H1 (cell line): Measurements from ENCODE around the gene MLKL. TPM values are rescaled to one million over a fixed set of nuclear protein-coding genes. Genes with fewer than 3 reads are reported as not detected.

Experiments
- CTCF ChIA-PET: fragments of 300-600 bp; sonication (Branson Sonifier 250); formaldehyde crosslinking; loops from one replicate; lab custom pipeline; 2021; ENCODE audit not compliant: partially characterized antibody; lab: Charles Lee
- POLR2A ChIA-PET: fragments of 300-600 bp; sonication (Branson Sonifier 250); formaldehyde crosslinking; loops from one replicate; lab custom pipeline; 2021; ENCODE audit warnings: inconsistent platforms; ENCODE audit not compliant: partially characterized antibody; lab: Charles Lee
- DNase-seq, 2 experiments: peaks; one replicate each; pipeline versions ENCODE4 v3.0.0 to v3.0.0-alpha.2; 2010 to 2022; ENCODE audit warnings: low spot score in 2 of 2, low read depth in 1 of 2, mixed read lengths in 1 of 2
- FAIRE-seq: peaks from 2 replicates; lab custom pipeline; 2011; peaks lifted over from hg19 to GRCh38; lab: Jason Lieb, UNC
- H2AFZ ChIP-seq: 2 replicates; pipeline ENCODE4 v1.8.1; 2012; ENCODE audit warnings: low read length, inconsistent platforms
- H2AK5ac ChIP-seq: 2 replicates; pipeline ENCODE4 v1.6.1; 2013; ENCODE audit warnings: low read depth, low read length
- H2BK120ac ChIP-seq: replicated peaks from 2 replicates; pipeline ENCODE3; 2013; ENCODE audit warnings: low read depth, low read length, inconsistent platforms
- H2BK12ac ChIP-seq: 2 replicates; pipeline ENCODE4 v1.6.1; 2013; ENCODE audit warnings: low read depth, low read length
- H2BK15ac ChIP-seq: 2 replicates; pipeline ENCODE4 v1.6.1; 2013; ENCODE audit warnings: low read length
- H2BK20ac ChIP-seq: 2 replicates; pipeline ENCODE4 v1.6.1; 2013; ENCODE audit warnings: low read length
- H2BK5ac ChIP-seq: 2 replicates; pipeline ENCODE4 v1.6.1; 2013; ENCODE audit warnings: low read depth, low read length
- H3K14ac ChIP-seq: 2 replicates; pipeline ENCODE4 v1.6.1; 2013; ENCODE audit warnings: inconsistent platforms; ENCODE audit not compliant: insufficient read length
- H3K18ac ChIP-seq: 2 replicates; pipeline ENCODE4 v1.6.1; 2013; ENCODE audit warnings: low read length; ENCODE audit errors: extremely low read depth
- H3K23ac ChIP-seq: 2 replicates; pipeline ENCODE4 v1.6.1; 2013; ENCODE audit warnings: inconsistent platforms; ENCODE audit not compliant: insufficient read length
- H3K23me2 ChIP-seq: 2 replicates; pipeline ENCODE4 v1.6.1; 2013; ENCODE audit warnings: low read depth, low read length
- H3K27ac ChIP-seq: 2 replicates; pipeline ENCODE4 v1.6.1; 2011; ENCODE audit warnings: low read depth, low read length, inconsistent platforms
- H3K27me3 ChIP-seq, 4 experiments: replicated peaks in 1 of 4; 1 replicate in 1 of 4; 2 replicates in 3 of 4; pipeline versions ENCODE4 v1.6.1 to v1.8.1; 2011 to 2013; ENCODE audit warnings: low read length in 3 of 4, mild to moderate bottlenecking in 3 of 4, inconsistent platforms in 2 of 4, mixed read lengths in 2 of 4, moderate library complexity in 1 of 4; ENCODE audit not compliant: control insufficient read depth in 3 of 4, insufficient read depth in 3 of 4; ENCODE audit errors: extremely low read depth in 1 of 4
- H3K36me3 ChIP-seq, 4 experiments: 2 replicates each; pipeline versions ENCODE4 v1.6.1 to v1.8.1; 2011 to 2013; ENCODE audit warnings: mild to moderate bottlenecking in 4 of 4, low read length in 3 of 4, moderate library complexity in 2 of 4, control low read depth in 1 of 4, inconsistent platforms in 1 of 4; ENCODE audit not compliant: insufficient read depth in 4 of 4, control insufficient read depth in 2 of 4
- H3K4ac ChIP-seq: replicated peaks from 2 replicates; pipeline ENCODE3; 2013; ENCODE audit warnings: low read length, low read depth, mixed read lengths, inconsistent platforms; ENCODE audit not compliant: insufficient read length
- H3K4me1 ChIP-seq, 4 experiments: replicated peaks in 1 of 4; 1 replicate in 1 of 4; 2 replicates in 3 of 4; pipeline versions ENCODE4 v1.6.1 to v1.8.1; 2011 to 2013; ENCODE audit warnings: low read length in 3 of 4, inconsistent platforms in 2 of 4, mixed read lengths in 1 of 4; ENCODE audit not compliant: insufficient read depth in 4 of 4, control insufficient read depth in 3 of 4
- H3K4me2 ChIP-seq, 2 experiments: 2 replicates each; pipeline versions ENCODE4 v1.6.1 to v1.8.1; 2011 to 2013; ENCODE audit warnings: low read depth in 2 of 2, low read length in 2 of 2, control low read depth in 1 of 2, inconsistent platforms in 1 of 2, mild to moderate bottlenecking in 1 of 2; ENCODE audit not compliant: insufficient read depth in 1 of 2
- H3K4me3 ChIP-seq, 4 experiments: fragments of 200-600, 300-600 bp in 1 of 4; sonication (generic), shearing (Covaris generic), sonication (Bioruptor Twin) in 1 of 4; 2 replicates each; pipeline versions ENCODE4 v1.5.1 to v1.8.1; 2011 to 2016; ENCODE audit warnings: low read length in 4 of 4, low read depth in 3 of 4, control low read depth in 2 of 4, inconsistent platforms in 2 of 4, mild to moderate bottlenecking in 2 of 4, mixed read lengths in 1 of 4, moderate library complexity in 1 of 4; ENCODE audit not compliant: insufficient read depth in 2 of 4; ENCODE audit errors: extremely low read depth in 1 of 4
- H3K56ac ChIP-seq: replicated peaks from 2 replicates; pipeline ENCODE3; 2013; ENCODE audit warnings: low read depth, mild to moderate bottlenecking, mixed read lengths, low read length, inconsistent platforms; ENCODE audit not compliant: insufficient read length
- H3K79me1 ChIP-seq: 2 replicates; pipeline ENCODE4 v1.6.1; 2013; ENCODE audit warnings: low read depth, low read length, control low read depth
- H3K79me2 ChIP-seq, 2 experiments: 2 replicates each; pipeline versions ENCODE4 v1.6.1 to v1.8.1; 2012 to 2013; ENCODE audit warnings: low read length in 2 of 2, mild to moderate bottlenecking in 2 of 2, inconsistent platforms in 1 of 2; ENCODE audit not compliant: insufficient read depth in 2 of 2, control insufficient read depth in 1 of 2
- H3K9ac ChIP-seq, 4 experiments: replicated peaks in 1 of 4; 1 replicate in 1 of 4; 2 replicates in 3 of 4; pipeline versions ENCODE4 v1.6.1 to v1.8.1; 2011 to 2013; ENCODE audit warnings: low read depth in 3 of 4, low read length in 3 of 4, control low read depth in 2 of 4, mild to moderate bottlenecking in 2 of 4, moderate library complexity in 2 of 4, inconsistent platforms in 1 of 4; ENCODE audit errors: extremely low read depth in 1 of 4
- H3K9me3 ChIP-seq, 2 experiments: 2 replicates each; pipeline versions ENCODE4 v1.6.1 to v1.8.1; 2012 to 2013; ENCODE audit warnings: mild to moderate bottlenecking in 2 of 2, moderate library complexity in 2 of 2, control low read depth in 1 of 2, inconsistent platforms in 1 of 2, low read depth in 1 of 2, low read length in 1 of 2, mixed read lengths in 1 of 2; ENCODE audit not compliant: insufficient read depth in 2 of 2
- H4K20me1 ChIP-seq, 2 experiments: replicated peaks in 1 of 2; 2 replicates each; pipeline versions ENCODE3 to v1.8.1; 2011 to 2013; ENCODE audit warnings: inconsistent platforms in 2 of 2, low read length in 2 of 2, mild to moderate bottlenecking in 1 of 2; ENCODE audit not compliant: insufficient read depth in 2 of 2, control insufficient read depth in 1 of 2
- H4K5ac ChIP-seq: 2 replicates; pipeline ENCODE4 v1.6.1; 2013; ENCODE audit warnings: low read length, low read depth, mixed read lengths, inconsistent platforms; ENCODE audit not compliant: insufficient read length
- H4K8ac ChIP-seq: 2 replicates; pipeline ENCODE4 v1.8.0; 2013; ENCODE audit warnings: mild to moderate bottlenecking, moderate library complexity, low read length, inconsistent platforms; ENCODE audit not compliant: insufficient read depth; ENCODE audit errors: extremely low read depth
- H4K91ac ChIP-seq: replicated peaks from 2 replicates; pipeline ENCODE3; 2013; ENCODE audit warnings: low read length, mixed read lengths, inconsistent platforms; ENCODE audit not compliant: insufficient read length
- CTBP2 ChIP-seq: IDR thresholded peaks from 2 replicates; pipeline ENCODE4 v1.7.0; 2011; ENCODE audit warnings: borderline replicate concordance, mild to moderate bottlenecking, moderate library complexity, mixed read lengths, low read length; ENCODE audit not compliant: insufficient read depth, insufficient read length
- WGBS, 2 experiments: shearing (Covaris generic) in 1 of 2; methylation state at CpG; one replicate each; pipeline versions ENCODE4 v1.1.6 to v1.1.7; 2013 to 2015; ENCODE audit warnings: low lambda C conversion rate in 2 of 2, mixed read lengths in 2 of 2, inconsistent platforms in 1 of 2, low coverage in 1 of 2, missing lambda C conversion rate in 1 of 2; ENCODE audit not compliant: insufficient replicate concordance in 2 of 2, insufficient coverage in 1 of 2, insufficient read length in 1 of 2; ENCODE audit errors: extremely low coverage in 1 of 2, missing lambda C conversion rate in 1 of 2; 5-methylcytosine and 5-hydroxymethylcytosine counted together
- polyA plus RNA-seq, 7 experiments: library from polyadenylated mRNA; depleted of rRNA in 3 of 7; stranded (reverse) in 5 of 7; unstranded in 2 of 7; fragments of >200 nt in 5 of 7; fragments of 200-250 nt in 2 of 7; gene quantifications; 1 replicate in 5 of 7; 2 replicates in 1 of 7; 4 replicates in 1 of 7; pipeline versions ENCODE4 v1.2.1 to v1.2.3, GENCODE V29; 2011 to 2013; ENCODE audit warnings: missing spikeins in 2 of 7, mixed read lengths in 2 of 7
- total RNA-seq: library from RNA; stranded (reverse); fragmentation: NEBNext Ultra II Directional; extraction: Animal tissue kit (Norgen Biotek cat#: 25700); gene quantifications from 2 replicates; pipeline ENCODE4 v1.2.1, GENCODE V29; 2021
- TF ChIP-seq, protein P1 (sequence below), 3 experiments: IDR thresholded peaks; 1 replicate in 2 of 3; 2 replicates in 1 of 3; pipeline versions ENCODE4 v1.5.1 to v1.6.1; 2011; ENCODE audit warnings: low read length in 3 of 3, mild to moderate bottlenecking in 3 of 3, inconsistent platforms in 2 of 3, low read depth in 1 of 3, moderate library complexity in 1 of 3; ENCODE audit not compliant: insufficient read depth in 1 of 3; ENCODE audit errors: control extremely low read depth in 1 of 3

Gene MLKL
- total and polyA plus RNA-seq, 2 of the 8 experiments (the other 6 are each of a cell fraction or from before 2014, with no cell fraction given) = 1.6 to 2.1 TPM

DNA sequence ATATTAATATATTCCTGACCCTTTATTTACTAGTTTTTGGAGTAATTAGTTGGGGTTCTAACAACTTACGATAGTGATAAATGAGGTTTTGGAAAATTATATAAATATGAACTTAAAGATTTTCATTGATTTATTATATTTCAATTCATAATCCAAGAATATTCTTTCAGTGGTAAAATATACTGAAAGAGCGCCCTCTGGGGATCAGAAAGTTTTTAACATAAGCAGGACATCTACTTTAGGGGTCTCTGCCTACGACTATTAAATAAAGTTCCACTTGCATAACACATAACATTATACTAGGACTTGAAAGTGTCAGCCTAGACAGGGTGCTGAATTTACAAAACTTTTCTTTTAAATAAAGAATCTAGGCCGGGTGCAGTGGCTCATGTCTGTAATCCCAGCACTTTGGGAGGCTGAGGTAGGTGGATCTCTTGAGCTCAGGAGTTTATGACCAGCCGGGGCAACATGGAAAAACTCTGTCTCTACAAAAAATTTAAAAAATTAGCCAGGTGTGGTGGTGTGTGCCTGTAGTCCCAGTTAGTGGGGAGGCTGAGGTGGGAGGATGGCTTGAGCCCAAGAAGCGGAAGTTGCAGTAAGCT is 49.6 kb downstream of the MLKL start:
- Histone ChIP-seq H3K9me3 (no peaks in the 10 kb centered on the region), H3K4me1 (no peaks in the 10 kb centered on the region), H3K14ac (no peak overlapping the region), H2BK120ac (no peak overlapping the region), H4K8ac (no peak overlapping the region), H3K4ac (no peak overlapping the region), H3K27ac (no peak overlapping the region), H3K79me1 (peaks cover 7% of the 10 kb centered on the region; the same call in 1 of the 2 replicates), H4K20me1 (peaks cover 6 to 14% of the 10 kb centered on the region in 2 experiments), H3K4me3 (no peak overlapping the region), H3K79me2 (peaks cover 3 to 72% of the 10 kb centered on the region in 2 experiments; a peak in 3 of 4 replicates), H3K23ac (no peak overlapping the region), H3K36me3 (peaks cover 30 to 86% (median 60%) of the 10 kb centered on the region in 4 experiments), H2AK5ac (no peak overlapping the region), H2BK15ac (no peak overlapping the region), H3K23me2 (no peaks in the 10 kb centered on the region), H3K56ac (no peak overlapping the region), H2BK20ac (no peak overlapping the region), H2BK5ac (no peak overlapping the region), H3K4me2 (no peak overlapping the region), H3K18ac (no peak overlapping the region), H2BK12ac (no peak overlapping the region), H4K5ac (no peak overlapping the region), H4K91ac (no peak overlapping the region), H2AFZ (no peak overlapping the region), H3K27me3 (no peaks in the 10 kb centered on the region), H3K9ac (no peak overlapping the region)
- POLR2A ChIA-PET = interaction anchor here (0.8 to 2.0 kb wide), 8 partner anchors 9 to 175 kb away, joined by 3 to 7 read pairs (median 4); partner anchors contain the start of gene RFWD3
- FAIRE-seq = no peak
- DNase-seq = no peak
- CTCF ChIA-PET = interaction anchor here (0.6 to 2.2 kb wide), 24 partner anchors 8 to 211 kb away, joined by 3 to 13 read pairs (median 4); no protein-coding TSS in a partner anchor
- 84 to 100% methylated on average over 1 to 6 of the region's 6 CpGs for WGBS, 2 experiments
- TF ChIP-seq, protein P1, sequence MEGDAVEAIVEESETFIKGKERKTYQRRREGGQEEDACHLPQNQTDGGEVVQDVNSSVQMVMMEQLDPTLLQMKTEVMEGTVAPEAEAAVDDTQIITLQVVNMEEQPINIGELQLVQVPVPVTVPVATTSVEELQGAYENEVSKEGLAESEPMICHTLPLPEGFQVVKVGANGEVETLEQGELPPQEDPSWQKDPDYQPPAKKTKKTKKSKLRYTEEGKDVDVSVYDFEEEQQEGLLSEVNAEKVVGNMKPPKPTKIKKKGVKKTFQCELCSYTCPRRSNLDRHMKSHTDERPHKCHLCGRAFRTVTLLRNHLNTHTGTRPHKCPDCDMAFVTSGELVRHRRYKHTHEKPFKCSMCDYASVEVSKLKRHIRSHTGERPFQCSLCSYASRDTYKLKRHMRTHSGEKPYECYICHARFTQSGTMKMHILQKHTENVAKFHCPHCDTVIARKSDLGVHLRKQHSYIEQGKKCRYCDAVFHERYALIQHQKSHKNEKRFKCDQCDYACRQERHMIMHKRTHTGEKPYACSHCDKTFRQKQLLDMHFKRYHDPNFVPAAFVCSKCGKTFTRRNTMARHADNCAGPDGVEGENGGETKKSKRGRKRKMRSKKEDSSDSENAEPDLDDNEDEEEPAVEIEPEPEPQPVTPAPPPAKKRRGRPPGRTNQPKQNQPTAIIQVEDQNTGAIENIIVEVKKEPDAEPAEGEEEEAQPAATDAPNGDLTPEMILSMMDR (IDR thresholded peaks at IDR 0.05; ENCODE audit: control extremely low read depth in 1 of 3, insufficient read depth in 1 of 3, low read depth in 1 of 3, low read length in 3 of 3) = peak in 1 of 3 experiments; percentile 29; a peak in 2 of 4 replicates
- TF ChIP-seq CTBP2 = no peak
